Measurements from ENCODE around the gene RNF213. TPM values are rescaled to one million over a fixed set of nuclear protein-coding genes. Genes with fewer than 3 reads are reported as not detected.

Gene RNF213
- total and polyA plus RNA-seq, 7 donors: 7.8 to 138 (median 50.4) TPM

DNA sequence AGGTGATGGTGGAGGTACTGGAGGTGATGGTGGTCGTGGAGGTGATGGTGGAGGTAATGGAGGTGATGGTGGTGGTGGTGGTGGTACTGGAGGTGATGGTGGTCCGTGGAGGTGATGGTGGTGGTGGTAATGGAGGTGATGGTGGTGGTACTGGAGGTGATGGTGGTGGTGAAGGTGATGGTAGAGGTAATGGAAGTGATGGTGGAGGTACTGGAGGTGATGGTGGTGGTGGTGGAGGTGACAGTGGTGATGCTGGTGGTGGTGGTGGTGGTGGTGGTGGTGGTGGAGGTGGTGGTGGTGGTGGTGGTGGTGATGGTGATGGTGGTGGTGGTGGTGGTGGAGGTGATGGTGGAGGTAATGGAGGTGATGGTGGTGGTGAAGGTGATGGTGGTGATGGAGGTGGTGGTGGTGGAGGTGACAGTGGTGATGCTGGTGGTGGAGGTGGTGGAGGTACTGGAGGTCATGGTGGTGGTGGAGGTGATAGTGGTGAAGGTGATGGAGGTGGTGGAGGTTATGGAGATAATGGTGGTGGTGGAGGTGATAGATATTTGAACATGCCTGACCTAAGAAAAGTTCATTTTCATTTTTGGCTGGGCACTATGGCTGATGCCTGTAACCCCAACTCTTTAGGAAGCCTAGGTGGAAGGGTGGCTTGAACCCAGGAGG lies 55.0 kb downstream of the RNF213 start:
- intact Hi-C loops (cut with DNase I): no loop called here
- no peak for DNase-seq
- H3K9me3 ChIP-seq: no peaks in the 10 kb centered on the region
- no peak overlapping the region for H3K4me3 ChIP-seq
- H3K4me1 ChIP-seq: peaks cover 0 to 14% (median 4%) of the 10 kb centered on the region in 4 donors
- TF ChIP-seq, protein P1, sequence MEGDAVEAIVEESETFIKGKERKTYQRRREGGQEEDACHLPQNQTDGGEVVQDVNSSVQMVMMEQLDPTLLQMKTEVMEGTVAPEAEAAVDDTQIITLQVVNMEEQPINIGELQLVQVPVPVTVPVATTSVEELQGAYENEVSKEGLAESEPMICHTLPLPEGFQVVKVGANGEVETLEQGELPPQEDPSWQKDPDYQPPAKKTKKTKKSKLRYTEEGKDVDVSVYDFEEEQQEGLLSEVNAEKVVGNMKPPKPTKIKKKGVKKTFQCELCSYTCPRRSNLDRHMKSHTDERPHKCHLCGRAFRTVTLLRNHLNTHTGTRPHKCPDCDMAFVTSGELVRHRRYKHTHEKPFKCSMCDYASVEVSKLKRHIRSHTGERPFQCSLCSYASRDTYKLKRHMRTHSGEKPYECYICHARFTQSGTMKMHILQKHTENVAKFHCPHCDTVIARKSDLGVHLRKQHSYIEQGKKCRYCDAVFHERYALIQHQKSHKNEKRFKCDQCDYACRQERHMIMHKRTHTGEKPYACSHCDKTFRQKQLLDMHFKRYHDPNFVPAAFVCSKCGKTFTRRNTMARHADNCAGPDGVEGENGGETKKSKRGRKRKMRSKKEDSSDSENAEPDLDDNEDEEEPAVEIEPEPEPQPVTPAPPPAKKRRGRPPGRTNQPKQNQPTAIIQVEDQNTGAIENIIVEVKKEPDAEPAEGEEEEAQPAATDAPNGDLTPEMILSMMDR (IDR thresholded peaks at IDR 0.05): no peak
- WGBS, 2 donors: 97 to 100% methylated on average over 1 to 2 of the region's 2 CpGs
- no peaks in the 10 kb centered on the region for H3K27me3 ChIP-seq
- H3K36me3 ChIP-seq: peaks cover 18 to 70% (median 46%) of the 10 kb centered on the region in 4 donors
- no peak overlapping the region for H3K27ac ChIP-seq

DNA sequence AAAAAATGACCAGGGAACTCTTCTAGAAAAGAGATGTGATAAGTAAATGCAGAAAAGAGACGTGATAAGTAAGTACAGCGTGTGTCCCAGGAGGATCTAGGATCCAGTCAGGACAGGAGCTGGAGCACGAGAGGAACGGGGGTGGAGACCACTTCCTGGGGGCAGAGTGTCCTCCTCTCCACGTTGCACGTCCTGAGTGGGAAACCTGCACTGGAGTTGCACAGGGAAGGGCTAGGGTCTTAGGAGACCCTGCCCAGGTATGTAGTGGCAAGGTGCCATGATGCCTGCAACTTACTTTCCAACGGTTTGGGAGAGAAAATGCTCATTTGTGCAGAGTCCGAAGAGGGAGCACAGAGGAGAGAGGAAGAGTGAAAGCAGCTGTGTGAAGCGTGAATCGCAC lies 55.8 kb downstream of the RNF213 start:
- H3K36me3 ChIP-seq: peaks cover 13 to 70% (median 45%) of the 10 kb centered on the region in 4 donors
- 76 to 83% methylated on average over 10 of the region's 10 CpGs for WGBS, 2 donors
- H3K4me3 ChIP-seq: no peak overlapping the region
- TF ChIP-seq, protein P1 (IDR thresholded peaks at IDR 0.05): no peak
- TF ChIP-seq POLR2AphosphoS5 (IDR thresholded peaks at IDR 0.05) (no peak), POLR2A (IDR thresholded peaks at IDR 0.05) (no peak), EP300 (IDR thresholded peaks at IDR 0.05) (no peak)
- no peak overlapping the region for H3K27ac ChIP-seq
- DNase-seq: no peak
- H3K4me1 ChIP-seq: peaks cover 0 to 14% (median 4%) of the 10 kb centered on the region in 4 donors
- H3K9me3 ChIP-seq: no peaks in the 10 kb centered on the region
- intact Hi-C loops (cut with DNase I): no loop called here
- no peaks in the 10 kb centered on the region for H3K27me3 ChIP-seq

DNA sequence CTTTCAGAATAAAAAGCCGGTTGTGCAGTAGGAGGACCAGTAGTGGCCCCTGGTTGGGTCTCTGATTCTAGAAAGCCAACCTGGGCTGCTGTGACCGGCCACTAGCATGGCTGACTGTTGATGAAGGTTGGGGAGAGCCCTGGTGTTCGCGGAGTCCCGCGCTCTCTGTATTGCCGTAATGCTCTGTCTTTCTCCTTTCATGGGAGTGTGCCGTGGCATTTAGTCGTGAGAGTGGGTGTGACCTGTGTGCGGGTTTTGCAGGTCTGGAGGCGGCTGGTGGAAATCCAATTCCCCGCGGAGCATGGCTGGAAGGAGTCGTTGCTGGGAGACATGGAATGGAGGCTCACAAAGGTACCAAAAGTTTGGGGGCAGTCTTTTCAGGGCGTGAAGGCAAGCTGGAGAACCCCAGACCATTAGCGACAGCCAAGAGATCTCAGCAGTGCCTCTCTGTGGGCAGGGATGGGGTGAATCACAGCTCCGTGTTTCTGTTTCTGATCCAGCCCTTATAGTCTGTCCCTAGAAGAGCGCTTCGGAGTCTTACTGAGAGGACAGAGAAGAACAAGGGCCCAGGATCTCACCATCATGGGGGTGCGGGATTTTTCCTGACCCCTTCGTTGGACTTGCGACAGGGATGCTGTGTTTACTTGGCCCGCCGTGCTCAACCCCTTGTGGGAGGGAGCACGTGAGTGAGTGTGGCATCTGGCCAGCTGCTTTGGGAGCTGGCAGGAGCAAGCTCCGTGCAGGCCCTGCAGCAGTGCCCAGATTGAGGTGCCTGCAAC lies 56.5 kb downstream of the RNF213 start:
- no peak overlapping the region for H3K4me3 ChIP-seq
- H3K27ac ChIP-seq: peak overlapping the region in 3 of 4 donors; percentile 32 to 62 (median 36)
- WGBS, 2 donors: 92 to 93% methylated on average over 26 of the region's 26 CpGs
- H3K36me3 ChIP-seq: peaks cover 11 to 70% (median 41%) of the 10 kb centered on the region in 4 donors
- H3K9me3 ChIP-seq: no peaks in the 10 kb centered on the region
- H3K4me1 ChIP-seq: peaks cover 0 to 14% (median 4%) of the 10 kb centered on the region in 4 donors
- TF ChIP-seq EP300 (IDR thresholded peaks at IDR 0.05): no peak
- TF ChIP-seq POLR2A (IDR thresholded peaks at IDR 0.05): no peak
- TF ChIP-seq, protein P1 (IDR thresholded peaks at IDR 0.05): no peak
- TF ChIP-seq POLR2AphosphoS5 (IDR thresholded peaks at IDR 0.05): no peak
- no peaks in the 10 kb centered on the region for H3K27me3 ChIP-seq
- intact Hi-C loops (cut with DNase I): no loop called here
- DNase-seq: peak; percentile 87

DNA sequence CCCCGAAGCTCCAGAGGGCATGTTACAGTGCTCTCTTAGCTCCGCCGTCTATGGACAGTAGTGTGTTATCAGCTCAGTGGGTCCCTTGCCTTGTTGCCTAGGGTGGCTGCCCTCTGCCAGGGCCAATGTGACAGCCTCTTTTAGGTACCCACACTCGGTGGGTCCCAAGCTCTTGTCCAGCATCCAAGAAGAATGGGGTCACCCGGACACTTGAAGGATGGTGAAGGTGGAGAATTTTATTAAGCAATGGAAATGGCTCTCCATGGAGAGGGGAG lies 57.0 kb downstream of the RNF213 start:
- Histone ChIP-seq H3K9me3 (no peaks in the 10 kb centered on the region), H3K27ac (peak overlapping the region in 2 of 4 donors; percentile 36 to 62), H3K27me3 (no peaks in the 10 kb centered on the region), H3K4me3 (no peak overlapping the region), H3K36me3 (peaks cover 8 to 74% (median 42%) of the 10 kb centered on the region in 4 donors), H3K4me1 (peaks cover 0 to 14% (median 4%) of the 10 kb centered on the region in 4 donors)
- no peak for DNase-seq
- intact Hi-C loops (cut with DNase I): no loop called here
- TF ChIP-seq POLR2A (IDR thresholded peaks at IDR 0.05): no peak
- no peak for TF ChIP-seq EP300 (IDR thresholded peaks at IDR 0.05)
- no peak for TF ChIP-seq POLR2AphosphoS5 (IDR thresholded peaks at IDR 0.05)
- TF ChIP-seq, protein P1 (IDR thresholded peaks at IDR 0.05): no peak
- WGBS, 2 donors: 95 to 98% methylated on average over 5 of the region's 5 CpGs
